ENCODE measurements around the gene OR2AE1. TPM values are rescaled to one million over a fixed set of nuclear protein-coding genes. Genes with fewer than 3 reads are reported as not detected.

The OR2AE1 gene
- total and polyA plus RNA-seq, 2 of the 13 experiments (the other 11 are each of a cell fraction or from before 2014, with no cell fraction given) = not detected

GRCh38 chr7:99881370-99881769, 4.5 kb upstream of the OR2AE1 start:
- Histone ChIP-seq H3K9me3 (ENCODE audit: low read length) (no peaks in the 10 kb centered on the region), H2AFZ (ENCODE audit: low read length) (no peak overlapping the region), H3K4me3 (replicated peaks in 1 of 3; ENCODE audit: insufficient read depth in 1 of 3, low read depth in 2 of 3, low read length in 3 of 3) (no peak overlapping the region), H3K27ac (ENCODE audit: extremely low read length, insufficient read depth, low read length) (no peak overlapping the region), H3K36me3 (replicated peaks in 1 of 2; ENCODE audit: control insufficient read depth in 1 of 2, insufficient read depth in 2 of 2, low read length in 2 of 2) (no peaks in the 10 kb centered on the region), H3K9ac (ENCODE audit: insufficient read depth, low read depth, low read length) (no peak overlapping the region), H3K79me2 (ENCODE audit: insufficient read depth, low read length) (no peaks in the 10 kb centered on the region), H4K20me1 (ENCODE audit: insufficient read depth, low read length) (no peaks in the 10 kb centered on the region), H3K27me3 (ENCODE audit: control insufficient read depth in 1 of 2, insufficient read depth in 2 of 2, low read length in 2 of 2) (no peaks in the 10 kb centered on the region), H3K4me1 (ENCODE audit: insufficient read depth, low read length) (no peaks in the 10 kb centered on the region), H3K4me2 (ENCODE audit: low read depth, low read length) (no peak overlapping the region)
- FAIRE-seq (no peak), ATAC-seq (no peak), DNase-seq (ENCODE audit: low spot score) (no peak)
- no peak for TF ChIP-seq PHF5A (CRISPR knock-in tag; IDR thresholded peaks at IDR 0.05; ENCODE audit: low read depth, unreplicated experiment)
- TF ChIP-seq FOXM1 (CRISPR knock-in tag; IDR thresholded peaks at IDR 0.05) = no peak
- no peak for TF ChIP-seq ZNF329 (CRISPR knock-in tag; IDR thresholded peaks at IDR 0.05; ENCODE audit: low read depth)
- TF ChIP-seq CHCHD3 (CRISPR knock-in tag; IDR thresholded peaks at IDR 0.05) = no peak
- no peak for TF ChIP-seq ZBTB10 (CRISPR knock-in tag; IDR thresholded peaks at IDR 0.05; ENCODE audit: borderline replicate concordance)
- no peak for TF ChIP-seq PPARG (CRISPR knock-in tag; conservative IDR thresholded peaks at IDR 0.05)
- no peak for TF ChIP-seq PBX3 (CRISPR knock-in tag; IDR thresholded peaks at IDR 0.05; ENCODE audit: borderline replicate concordance)
- POLR2A ChIA-PET = no interaction called here
- CTCF ChIA-PET (ENCODE audit: low intra/inter-chr PET ratio, low total read pairs) = no interaction called here
- intact Hi-C loops (cut with micrococcal nuclease; ENCODE audit: unreplicated experiment) (no loop called here), in situ Hi-C loops (cut with HindIII; ENCODE audit: extremely low pct_ligation_motif_present, low pct_unique_long_range_greater_than_20kb) (no loop called here)
- WGBS (ENCODE audit: low lambda C conversion rate) = 86% methylated on average over 4 of the region's 4 CpGs
- no TSS peak for BruUV-seq (replicated peaks)
